HCT116 (cell line): ENCODE measurements around the gene TNFSF13. TPM values are rescaled to one million over a fixed set of nuclear protein-coding genes. Genes with fewer than 3 reads are reported as not detected.

Experiments used
- ATAC-seq: fragments of 200-7000 bp; cut with Tn5 transposase; 2 replicates; pipeline ENCODE4 v1.9.1; 2020; ENCODE audit warnings: mild to moderate bottlenecking, moderate library complexity
- BruUV-seq: library from RNA; stranded (reverse); fragments of 400-500 nt; replicated peaks from 2 replicates; lab custom pipeline; 2021; lab: Mats Ljungman, UMichigan
- CTCF ChIA-PET: fragments of 300-600 bp; sonication (Branson Sonifier 250); formaldehyde crosslinking; loops from one replicate; lab custom pipeline; 2021; ENCODE audit warnings: antibody characterized with exemption; lab: Charles Lee
- POLR2A ChIA-PET: fragments of 300-600, 350-600 bp; sonication (Branson Sonifier 250); formaldehyde crosslinking; loops from one replicate; lab custom pipeline; 2021; ENCODE audit warnings: antibody characterized with exemption; lab: Charles Lee
- RAD21 ChIA-PET, 2 experiments: fragments of 300-600 bp; sonication (Branson Sonifier 250); formaldehyde crosslinking; loops; one replicate each; lab custom pipeline; 2023; ENCODE audit warnings: low total read pairs in 2 of 2; ENCODE audit not compliant: uncharacterized antibody in 2 of 2, unreplicated experiment in 2 of 2, low non-redundant PET in 1 of 2; lab: Charles Lee
- DNase-seq: peaks from one replicate; pipeline ENCODE4 v3.0.0-alpha.2; 2010; ENCODE audit warnings: low read depth, low spot score
- H2AFZ ChIP-seq: fragments of 200-600 bp; shearing (Covaris generic), sonication (generic); 2 replicates; pipeline ENCODE4 v1.6.1; 2017; ENCODE audit warnings: low read depth, mixed run types, mixed read lengths, antibody characterized with exemption, low read length; ENCODE audit not compliant: poor library complexity, severe bottlenecking
- H3K27ac ChIP-seq: 2 replicates; pipeline ENCODE4 v1.5.1; 2012; ENCODE audit warnings: low read depth, low read length
- H3K27me3 ChIP-seq: fragments of 200-600 bp; sonication (generic); 2 replicates; pipeline ENCODE4 v1.6.1; 2016; ENCODE audit warnings: mixed run types, low read length, mixed read lengths; ENCODE audit not compliant: insufficient read depth
- H3K36me3 ChIP-seq, 2 experiments: fragments of 200-500 bp in 1 of 2; fragments of 200-600 bp in 1 of 2; sonication (Bioruptor generic) in 1 of 2; sonication (generic) in 1 of 2; 2 replicates each; pipeline versions ENCODE4 v1.5.1 to v1.6.1; 2014 to 2016; ENCODE audit warnings: low read length in 2 of 2, inconsistent platforms in 1 of 2, mixed read lengths in 1 of 2, mixed run types in 1 of 2; ENCODE audit not compliant: insufficient read depth in 2 of 2, control insufficient read depth in 1 of 2
- H3K4me1 ChIP-seq, 2 experiments: fragments of 200-600 bp in 1 of 2; sonication (generic) in 1 of 2; 2 replicates each; pipeline versions ENCODE4 v1.5.1 to v1.6.1; 2012 to 2017; ENCODE audit warnings: low read length in 2 of 2, inconsistent platforms in 1 of 2, mild to moderate bottlenecking in 1 of 2, mixed read lengths in 1 of 2, mixed run types in 1 of 2, moderate library complexity in 1 of 2; ENCODE audit not compliant: insufficient read depth in 2 of 2, control insufficient read depth in 1 of 2
- H3K4me2 ChIP-seq: fragments of 200-600 bp; sonication (generic); 2 replicates; pipeline ENCODE4 v1.6.1; 2017; ENCODE audit warnings: mixed run types, low read length, mixed read lengths
- H3K4me3 ChIP-seq, 2 experiments: fragments of 200-600 bp in 1 of 2; sonication (generic) in 1 of 2; replicated peaks in 1 of 2; 2 replicates each; pipeline ENCODE4 v1.5.1; 2011 to 2016; ENCODE audit warnings: low read length in 2 of 2, control low read depth in 1 of 2, low read depth in 1 of 2, mild to moderate bottlenecking in 1 of 2, mixed read lengths in 1 of 2, mixed run types in 1 of 2
- H3K79me2 ChIP-seq: fragments of 200-600 bp; sonication (generic); 2 replicates; pipeline ENCODE4 v1.6.1; 2017; ENCODE audit warnings: mild to moderate bottlenecking, mixed run types, low read length, moderate library complexity, mixed read lengths; ENCODE audit not compliant: insufficient read depth
- H3K9ac ChIP-seq: fragments of 200-600 bp; sonication (generic); 2 replicates; pipeline ENCODE4 v1.6.1; 2016; ENCODE audit warnings: low read length, mixed read lengths
- H3K9me2 ChIP-seq: fragments of 200-600 bp; sonication (generic), shearing (Covaris generic); 2 replicates; pipeline ENCODE4 v1.6.1; 2017; ENCODE audit warnings: mixed run types, mild to moderate bottlenecking, moderate library complexity; ENCODE audit not compliant: insufficient read depth
- H3K9me3 ChIP-seq, 2 experiments: fragments of 200-500 bp in 1 of 2; fragments of 200-600 bp in 1 of 2; sonication (Bioruptor generic) in 1 of 2; sonication (generic) in 1 of 2; 2 replicates each; pipeline ENCODE4 v1.6.1; 2014 to 2017; ENCODE audit warnings: low read length in 2 of 2, mixed read lengths in 2 of 2, inconsistent platforms in 1 of 2, low read depth in 1 of 2, mild to moderate bottlenecking in 1 of 2, mixed run types in 1 of 2, moderate library complexity in 1 of 2; ENCODE audit not compliant: control insufficient read depth in 1 of 2, insufficient read depth in 1 of 2
- H4K20me1 ChIP-seq: fragments of 200-600 bp; sonication (generic), shearing (Covaris generic); 2 replicates; pipeline ENCODE4 v1.6.1; 2017; ENCODE audit warnings: mixed run types, mild to moderate bottlenecking, moderate library complexity; ENCODE audit not compliant: insufficient read depth
- CBX3 ChIP-seq: IDR thresholded peaks from 2 replicates; pipeline ENCODE4 v1.6.1; 2012; ENCODE audit warnings: low read depth
- CTCF ChIP-seq, 3 experiments: fragments of 200-600 bp in 1 of 3; sonication (generic) in 1 of 3; IDR thresholded peaks in 2 of 3; conservative IDR thresholded peaks in 1 of 3; 2 replicates each; pipeline ENCODE4 v1.5.1; 2012 to 2017; ENCODE audit warnings: low read depth in 2 of 3, low read length in 2 of 3, antibody characterized with exemption in 1 of 3, borderline replicate concordance in 1 of 3, control low read depth in 1 of 3, mild to moderate bottlenecking in 1 of 3, mixed read lengths in 1 of 3, mixed run types in 1 of 3, moderate library complexity in 1 of 3; ENCODE audit not compliant: insufficient read depth in 1 of 3
- EGR1 ChIP-seq: IDR thresholded peaks from 2 replicates; pipeline ENCODE4 v1.6.1; 2012; ENCODE audit warnings: low read depth
- ELF1 ChIP-seq: IDR thresholded peaks from 2 replicates; pipeline ENCODE4 v1.6.1; 2012; ENCODE audit warnings: low read depth, borderline replicate concordance
- EZH2 ChIP-seq: fragments of 200-600 bp; sonication (generic); IDR thresholded peaks from 2 replicates; pipeline ENCODE4 v1.6.1; 2017; ENCODE audit warnings: antibody characterized with exemption, mixed run types
- POLR2AphosphoS5 ChIP-seq: IDR thresholded peaks from 2 replicates; pipeline ENCODE4 v1.6.1; 2011; ENCODE audit warnings: mild to moderate bottlenecking, low read depth, low read length, moderate library complexity
- RAD21 ChIP-seq: IDR thresholded peaks from 2 replicates; pipeline ENCODE4 v1.6.1; 2012; ENCODE audit warnings: low read depth, mild to moderate bottlenecking
- REST ChIP-seq: IDR thresholded peaks from 2 replicates; pipeline ENCODE4 v1.6.1; 2012; ENCODE audit warnings: low read depth
- SIN3A ChIP-seq: IDR thresholded peaks from 2 replicates; pipeline ENCODE4 v1.6.1; 2012; ENCODE audit warnings: low read depth
- TCF7L2 ChIP-seq: IDR thresholded peaks from 2 replicates; pipeline ENCODE4 v1.7.0; 2011; ENCODE audit warnings: borderline replicate concordance, inconsistent platforms; ENCODE audit not compliant: insufficient read depth, insufficient read length; ENCODE audit errors: extremely low read depth
- YY1 ChIP-seq: IDR thresholded peaks from 2 replicates; pipeline ENCODE4 v1.6.1; 2011; ENCODE audit warnings: low read length, low read depth, moderate library complexity, mild to moderate bottlenecking; ENCODE audit not compliant: insufficient replicate concordance; ENCODE audit errors: extremely low read depth
- ZBTB33 ChIP-seq: IDR thresholded peaks from 2 replicates; pipeline ENCODE4 v1.6.1; 2011; ENCODE audit warnings: mild to moderate bottlenecking, low read length, moderate library complexity; ENCODE audit not compliant: insufficient replicate concordance; ENCODE audit errors: extremely low read depth
- intact Hi-C: fragments of 100-400 bp; cut with micrococcal nuclease; formaldehyde crosslinking; loops from 2 replicates; pipeline ENCODE4 v1.10.0; 2022
- total RNA-seq: library from RNA; stranded (reverse); gene quantifications from one replicate; pipeline ENCODE4 v1.2.1, GENCODE V29; 2021; ENCODE audit not compliant: unreplicated experiment

The TNFSF13 gene
- total RNA-seq, 1 experiment from 2014 or later = 0.71 TPM

- TF ChIP-seq ZBTB33 (no peak), EGR1 (no peak; the same call in 1 of the 2 replicates)
Measured at GRCh38 chr17:7573324-7574080, 15.0 kb downstream of the TNFSF13 start (continued).

- H3K27me3 ChIP-seq = no peaks in the 10 kb centered on the region
- no peaks in the 10 kb centered on the region for H3K9me2 ChIP-seq
- ATAC-seq = no peak
- no TSS peak for BruUV-seq
- peaks cover 70% of the 10 kb centered on the region for H3K79me2 ChIP-seq
- RAD21 ChIA-PET = no interaction called here
- POLR2A ChIA-PET = interaction anchor here (0.7 to 2.6 kb wide), 3 partner anchors 10 to 113 kb away, joined by 3 to 13 read pairs (median 8); partner anchors contain the start of genes MPDU1, TP53 and WRAP53
- intact Hi-C loops = no loop called here
- peak overlapping the region; percentile 97 for H3K27ac ChIP-seq
- peak overlapping the region; percentile 97 for H3K4me2 ChIP-seq
- CTCF ChIA-PET = no interaction called here
- peaks cover 8 to 74% of the 10 kb centered on the region in 2 experiments; a peak in 3 of 4 replicates for H3K4me1 ChIP-seq
- DNase-seq = no peak
- H2AFZ ChIP-seq = no peak overlapping the region
- H3K4me3 ChIP-seq = peak overlapping the region; percentile 94 to 100
- peaks cover 35% of the 10 kb centered on the region; the same call in 1 of the 2 replicates for H4K20me1 ChIP-seq
- TF ChIP-seq TCF7L2 (no peak), POLR2AphosphoS5 (no peak; the same call in 1 of the 2 replicates), ELF1 (no peak), REST (no peak), EGR1 (no peak), CBX3 (no peak), CTCF (IDR thresholded peaks at IDR 0.05 in 2 of 3, conservative IDR thresholded peaks at IDR 0.05 in 1 of 3; ENCODE audit: borderline replicate concordance in 1 of 3, insufficient read depth in 1 of 3, low read depth in 2 of 3, low read length in 2 of 3) (no peak), RAD21 (no peak), SIN3A (no peak), YY1 (no peak), EZH2 (no peak)
- H3K9ac ChIP-seq = peak overlapping the region; percentile 100
- H3K9me3 ChIP-seq = no peaks in the 10 kb centered on the region
- H3K36me3 ChIP-seq = peaks cover 38 to 76% of the 10 kb centered on the region in 2 experiments
Measured at GRCh38 chr17:7574176-7574953, 15.8 kb downstream of the TNFSF13 start.
